Adrenal gland (tissue), 12 donors: ENCODE data around the gene SYK. TPM values are rescaled to one million over a fixed set of nuclear protein-coding genes. Genes with fewer than 3 reads are reported as not detected.
"Not testable (repeated sequence)": the region's sequence is repeated elsewhere in the genome, so short reads cannot be mapped to it uniquely, and the experiment has no call there.

ENCODE experiments used
- DNase-seq, 7 donors: peaks; one replicate each; pipeline ENCODE4 v3.0.0-alpha.2; 2019 to 2020
- H3K27ac ChIP-seq, 5 donors: fragments of 200-600 bp; sonication (generic) in 4 of 5; 1 replicate in 3 of 5; 2 replicates in 2 of 5; pipeline versions ENCODE4 v1.5.1 to v1.8.0; 2016 to 2020; ENCODE audit warnings: mild to moderate bottlenecking in 1 of 5
- H3K27me3 ChIP-seq: fragments of 200-600 bp; 2 replicates; pipeline ENCODE4 v1.8.0; 2021
- H3K36me3 ChIP-seq, 2 donors: fragments of 200-600 bp; replicated peaks in 1 of 2; 1 replicate in 1 of 2; 2 replicates in 1 of 2; pipeline versions ENCODE4 v1.5.1 to v1.8.0; 2018 to 2022
- H3K4me1 ChIP-seq, 2 donors: fragments of 200-600 bp; replicated peaks in 1 of 2; 1 replicate in 1 of 2; 2 replicates in 1 of 2; pipeline versions ENCODE4 v1.5.1 to v1.8.0; 2018 to 2021
- H3K4me3 ChIP-seq, 4 donors: fragments of 200-600 bp; sonication (generic) in 3 of 4; one replicate each; pipeline ENCODE4 v1.5.1; 2016 to 2018
- H3K9me3 ChIP-seq, 3 donors: fragments of 200-600 bp; sonication (generic) in 1 of 3; replicated peaks in 1 of 3; 1 replicate in 2 of 3; 2 replicates in 1 of 3; pipeline versions ENCODE4 v1.5.1 to v1.8.0; 2016 to 2021
- CTCF ChIP-seq, 6 experiments: fragments of 450-650 bp in 4 of 6; fragments of 200-600 bp in 2 of 6; sonication (generic) in 1 of 6; IDR thresholded peaks; 1 replicate in 5 of 6; 2 replicates in 1 of 6; pipeline versions ENCODE4 v1.5.1 to v1.8.0; 2016 to 2021; ENCODE audit warnings: antibody characterized with exemption in 6 of 6, mild to moderate bottlenecking in 2 of 6, moderate library complexity in 1 of 6
- POLR2A ChIP-seq, 2 donors: fragments of 450-650 bp; IDR thresholded peaks; one replicate each; pipeline ENCODE4 v1.6.1; 2017; ENCODE audit warnings: antibody characterized with exemption in 2 of 2, mild to moderate bottlenecking in 2 of 2, moderate library complexity in 1 of 2
- WGBS, 4 donors: extraction: QIAGEN DNeasy Blood & Tissue Kit in 2 of 4; methylation state at CpG; one replicate each; pipeline versions ENCODE4 v1.1.5 to v1.1.7; 2013 to 2017; 5-methylcytosine and 5-hydroxymethylcytosine counted together
- intact Hi-C, 2 donors: fragments of 100-400 bp; cut with DNase I; formaldehyde crosslinking; loops; one replicate each; pipeline versions ENCODE4 v1.14.1 to v1.15.0; 2022 to 2023
- polyA plus RNA-seq, 3 donors: library from polyadenylated mRNA; stranded (reverse); fragments of 200-250 nt in 2 of 3; fragments of 350-450 nt in 1 of 3; fragmentation: Illumina TruSeq in 1 of 3; extraction: RNeasy Lipid Tissue Mini Kit (QIAGEN cat#74804) in 1 of 3; gene quantifications; one replicate each; pipeline ENCODE4 v1.2.3, GENCODE V29; 2013 to 2014
- total RNA-seq, 9 donors: library from RNA; depleted of rRNA in 4 of 9; stranded (reverse); fragments of >200 nt in 4 of 9; fragments of 120-200 nt in 1 of 9; fragmentation: NEBNext Ultra II Directional in 1 of 9; extraction: Animal tissue kit (Norgen Biotek cat#: 25700) in 1 of 9; gene quantifications; one replicate each; pipeline versions ENCODE4 v1.1.0 to v1.2.4, GENCODE V29; 2013 to 2023
- donor health status: healthy with polysubstance abuse.
- donor health status: Bipolar disorder and iron deficiency.
- donor health status: DM: yes; HTN: yes; CAD: no.
- donor health status: DM: no; HTN: no; CAD: no.
- donor health status: DM: no; HTN: no; CAD: no.
- donor health status: DM: yes; HTN: yes; CAD: no.

Gene SYK
- total and polyA plus RNA-seq, 12 donors: 2.0 to 21.5 (median 14.1) TPM

GRCh38 chr9:90789408-90789807 is 12.2 kb upstream of the SYK start:
- intact Hi-C loops: no loop called here
- no peaks in the 10 kb centered on the region for H3K9me3 ChIP-seq
- no peak overlapping the region for H3K4me3 ChIP-seq
- no peak overlapping the region for H3K27ac ChIP-seq
- H3K27me3 ChIP-seq: no peaks in the 10 kb centered on the region
- DNase-seq: no peak
- H3K36me3 ChIP-seq: no peaks in the 10 kb centered on the region
- no peaks in the 10 kb centered on the region for H3K4me1 ChIP-seq
- WGBS, 4 donors: 61 to 84% (median 73%) methylated on average over 4 of the region's 4 CpGs
- TF ChIP-seq POLR2A (IDR thresholded peaks at IDR 0.05) (no peak), CTCF (IDR thresholded peaks at IDR 0.05) (no peak)

DNA sequence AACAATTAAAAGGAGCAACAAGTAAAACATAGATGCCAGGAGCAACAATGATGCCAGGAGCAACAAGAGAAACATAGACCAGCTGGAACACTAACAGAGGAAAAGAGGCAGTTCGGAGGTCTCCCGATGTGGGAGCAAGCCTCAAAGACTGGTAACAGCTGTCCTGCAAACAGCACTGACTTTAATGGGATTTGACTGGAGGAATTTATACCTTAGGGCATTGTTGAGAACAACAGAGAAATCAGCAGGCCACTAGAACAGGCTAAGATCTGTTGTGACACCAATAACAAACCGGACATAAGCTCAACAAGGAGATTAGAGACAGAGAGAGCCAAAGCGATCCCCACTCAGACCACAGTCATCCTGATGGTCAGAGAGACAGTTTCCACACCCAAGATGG is 11.8 kb upstream of the SYK start:
- Histone ChIP-seq H3K4me1 (no peaks in the 10 kb centered on the region), H3K4me3 (no peak overlapping the region), H3K27ac (no peak overlapping the region), H3K9me3 (no peaks in the 10 kb centered on the region), H3K27me3 (no peaks in the 10 kb centered on the region), H3K36me3 (no peaks in the 10 kb centered on the region)
- intact Hi-C loops: no loop called here
- TF ChIP-seq POLR2A (IDR thresholded peaks at IDR 0.05) (no peak), CTCF (IDR thresholded peaks at IDR 0.05) (no peak)
- no peak for DNase-seq
- WGBS, 4 donors: 63 to 85% (median 76%) methylated on average over 4 of the region's 4 CpGs

DNA sequence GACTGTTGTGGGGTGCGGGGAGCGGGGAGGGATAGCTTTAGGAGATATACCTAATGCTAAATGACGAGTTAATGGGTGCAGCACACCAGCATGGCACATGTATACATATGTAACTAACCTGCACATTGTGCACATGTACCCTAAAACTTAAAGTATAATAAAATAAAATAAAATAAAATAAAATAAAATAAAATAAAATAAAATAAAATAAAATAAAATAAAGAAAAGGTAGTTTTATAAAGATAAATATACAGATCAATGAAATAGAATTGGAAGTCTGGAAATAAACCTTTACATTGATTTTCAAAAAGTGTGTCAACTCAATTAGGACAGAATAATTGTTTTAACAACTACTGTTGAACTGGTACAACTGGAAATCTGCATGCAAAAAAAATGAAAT is 8.6 kb upstream of the SYK start:
- intact Hi-C loops, H3K4me1 ChIP-seq, H3K27me3 ChIP-seq, H3K4me3 ChIP-seq, H3K9me3 ChIP-seq, H3K27ac ChIP-seq, H3K36me3 ChIP-seq, DNase-seq: not testable (repeated sequence)
- 79 to 85% methylated on average over 2 to 3 of the region's 3 CpGs; no CpG with 5 or more reads in 2 of the 4 donors for WGBS, 4 donors

GRCh38 chr9:90793729-90794128 is 7.9 kb upstream of the SYK start:
- H3K36me3 ChIP-seq: no peaks in the 10 kb centered on the region
- WGBS, 4 donors: 72 to 84% (median 78%) methylated on average over 2 of the region's 2 CpGs
- H3K4me3 ChIP-seq: no peak overlapping the region
- no peaks in the 10 kb centered on the region for H3K4me1 ChIP-seq
- no peaks in the 10 kb centered on the region for H3K9me3 ChIP-seq
- TF ChIP-seq POLR2A (IDR thresholded peaks at IDR 0.05): no peak
- TF ChIP-seq CTCF (IDR thresholded peaks at IDR 0.05): no peak
- no peaks in the 10 kb centered on the region for H3K27me3 ChIP-seq
- intact Hi-C loops: no loop called here
- DNase-seq: no peak
- H3K27ac ChIP-seq: no peak overlapping the region

DNA sequence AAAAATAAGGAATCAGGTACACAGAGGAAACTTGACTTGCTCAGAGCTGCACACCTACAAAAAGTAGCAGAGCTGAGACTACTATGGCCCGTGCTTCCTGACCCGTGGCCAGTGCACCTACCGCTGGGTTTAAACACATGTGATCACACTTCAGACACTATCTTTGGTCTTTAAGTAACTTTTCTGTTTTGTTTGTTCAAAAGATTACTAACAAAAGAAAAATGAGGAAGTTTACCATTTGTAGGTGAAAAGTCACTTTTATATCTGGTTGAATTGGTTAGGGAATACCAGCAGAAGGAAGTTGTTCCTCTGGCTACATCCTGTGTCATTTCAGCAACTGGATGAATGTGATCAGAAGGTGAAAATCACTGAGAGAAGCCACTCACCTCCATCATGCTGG is 6.5 kb upstream of the SYK start:
- Histone ChIP-seq H3K27ac (no peak overlapping the region), H3K9me3 (no peaks in the 10 kb centered on the region), H3K4me1 (no peaks in the 10 kb centered on the region), H3K4me3 (no peak overlapping the region), H3K27me3 (peaks cover 2% of the 10 kb centered on the region), H3K36me3 (no peaks in the 10 kb centered on the region)
- intact Hi-C loops: no loop called here
- TF ChIP-seq POLR2A (IDR thresholded peaks at IDR 0.05): no peak
- WGBS, 4 donors: 70 to 91% (median 75%) methylated on average over 3 of the region's 3 CpGs
- DNase-seq: no peak
